Endodermal cell (in vitro differentiated cells): ENCODE results near the gene LCN9. TPM values are rescaled to one million over a fixed set of nuclear protein-coding genes. Genes with fewer than 3 reads are reported as not detected.

ENCODE experiments used
- DNase-seq: peaks from one replicate; pipeline ENCODE4 v3.0.0-alpha.2; 2017
- H3K27ac ChIP-seq: 2 replicates; pipeline ENCODE4 v1.5.1; 2013; ENCODE audit warnings: mild to moderate bottlenecking, low read depth, low read length, moderate library complexity
- H3K27me3 ChIP-seq: 2 replicates; pipeline ENCODE4 v1.6.1; 2013; ENCODE audit warnings: mild to moderate bottlenecking, low read length, moderate library complexity; ENCODE audit not compliant: insufficient read depth, control insufficient read depth, poor library complexity, severe bottlenecking
- H3K36me3 ChIP-seq: 2 replicates; pipeline ENCODE4 v1.7.0; 2013; ENCODE audit warnings: mild to moderate bottlenecking, low read length, moderate library complexity; ENCODE audit not compliant: control insufficient read depth, insufficient read depth
- H3K4me1 ChIP-seq: one replicate; pipeline ENCODE4 v1.7.0; 2013; ENCODE audit warnings: low read length; ENCODE audit not compliant: control insufficient read depth, insufficient read depth
- H3K4me3 ChIP-seq: 2 replicates; pipeline ENCODE4 v1.5.1; 2013; ENCODE audit warnings: mild to moderate bottlenecking, low read length, moderate library complexity
- H3K9ac ChIP-seq: 2 replicates; pipeline ENCODE4 v1.6.1; 2013; ENCODE audit warnings: mild to moderate bottlenecking, low read length, moderate library complexity; ENCODE audit not compliant: poor library complexity, severe bottlenecking; ENCODE audit errors: extremely low read depth
- H3K9me3 ChIP-seq: 2 replicates; pipeline ENCODE4 v1.6.1; 2013; ENCODE audit warnings: mild to moderate bottlenecking, low read length, moderate library complexity; ENCODE audit not compliant: control insufficient read depth
- H3K27ac Mint-ChIP-seq: 2 replicates; pipeline ENCODE4 v1.8.0; 2020; ENCODE audit warnings: mixed read lengths
- H3K27me3 Mint-ChIP-seq: 2 replicates; pipeline ENCODE4 v1.8.0; 2021; ENCODE audit warnings: mild to moderate bottlenecking, mixed read lengths; ENCODE audit not compliant: insufficient read depth
- H3K36me3 Mint-ChIP-seq: 2 replicates; pipeline ENCODE4 v1.8.0; 2020; ENCODE audit warnings: low read depth, mixed read lengths
- H3K4me1 Mint-ChIP-seq: 2 replicates; pipeline ENCODE4 v1.8.0; 2020; ENCODE audit warnings: mixed read lengths
- H3K4me3 Mint-ChIP-seq: 2 replicates; pipeline ENCODE4 v1.8.0; 2020; ENCODE audit warnings: mild to moderate bottlenecking, moderate library complexity, mixed read lengths
- H3K9me3 Mint-ChIP-seq: 2 replicates; pipeline ENCODE4 v1.8.0; 2020; ENCODE audit warnings: mild to moderate bottlenecking, mixed read lengths
- WGBS, 2 experiments: methylation state at CpG; one replicate each; pipeline versions ENCODE4 v1.1.5 to v1.1.7; 2013; ENCODE audit warnings: missing lambda C conversion rate in 2 of 2, mixed read lengths in 1 of 2; ENCODE audit not compliant: insufficient coverage in 1 of 2, insufficient read length in 1 of 2; 5-methylcytosine and 5-hydroxymethylcytosine counted together
- total RNA-seq, 2 donors: library from RNA; stranded (reverse); fragmentation: NEBNext Ultra II Directional in 1 of 2; extraction: Animal tissue kit (Norgen Biotek cat#: 25700) in 1 of 2; gene quantifications; 2 replicates in 1 of 2; 3 replicates in 1 of 2; pipeline ENCODE4 v1.2.1, GENCODE V29; 2021
- TF ChIP-seq, protein P1 (sequence below): fragments of 200-600 bp; sonication (generic); conservative IDR thresholded peaks from 2 replicates; pipeline ENCODE4 v1.5.0; 2021; ENCODE audit warnings: antibody characterized with exemption, mild to moderate bottlenecking

Gene LCN9
- total RNA-seq, 2 donors from 2014 or later: 0.46 to 10.7 TPM

GRCh38 chr9:135701067-135701958, 38.2 kb downstream of the LCN9 start:
- no peak for DNase-seq
- H3K27ac ChIP-seq: no peak overlapping the region
- H3K27ac Mint-ChIP-seq: no peak overlapping the region
- no peaks in the 10 kb centered on the region for H3K9me3 Mint-ChIP-seq
- no peaks in the 10 kb centered on the region for H3K9me3 ChIP-seq
- H3K4me1 Mint-ChIP-seq: no peaks in the 10 kb centered on the region
- TF ChIP-seq, protein P1, sequence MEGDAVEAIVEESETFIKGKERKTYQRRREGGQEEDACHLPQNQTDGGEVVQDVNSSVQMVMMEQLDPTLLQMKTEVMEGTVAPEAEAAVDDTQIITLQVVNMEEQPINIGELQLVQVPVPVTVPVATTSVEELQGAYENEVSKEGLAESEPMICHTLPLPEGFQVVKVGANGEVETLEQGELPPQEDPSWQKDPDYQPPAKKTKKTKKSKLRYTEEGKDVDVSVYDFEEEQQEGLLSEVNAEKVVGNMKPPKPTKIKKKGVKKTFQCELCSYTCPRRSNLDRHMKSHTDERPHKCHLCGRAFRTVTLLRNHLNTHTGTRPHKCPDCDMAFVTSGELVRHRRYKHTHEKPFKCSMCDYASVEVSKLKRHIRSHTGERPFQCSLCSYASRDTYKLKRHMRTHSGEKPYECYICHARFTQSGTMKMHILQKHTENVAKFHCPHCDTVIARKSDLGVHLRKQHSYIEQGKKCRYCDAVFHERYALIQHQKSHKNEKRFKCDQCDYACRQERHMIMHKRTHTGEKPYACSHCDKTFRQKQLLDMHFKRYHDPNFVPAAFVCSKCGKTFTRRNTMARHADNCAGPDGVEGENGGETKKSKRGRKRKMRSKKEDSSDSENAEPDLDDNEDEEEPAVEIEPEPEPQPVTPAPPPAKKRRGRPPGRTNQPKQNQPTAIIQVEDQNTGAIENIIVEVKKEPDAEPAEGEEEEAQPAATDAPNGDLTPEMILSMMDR: no peak
- no peak overlapping the region for H3K4me3 ChIP-seq
- 40 to 44% methylated on average over 27 to 40 of the region's 40 CpGs for WGBS, 2 experiments
- peaks cover 14% of the 10 kb centered on the region for H3K27me3 ChIP-seq
- H3K36me3 ChIP-seq: no peaks in the 10 kb centered on the region
- H3K36me3 Mint-ChIP-seq: no peaks in the 10 kb centered on the region
- peaks cover 10% of the 10 kb centered on the region for H3K27me3 Mint-ChIP-seq
- H3K4me3 Mint-ChIP-seq: no peak overlapping the region
- no peak overlapping the region for H3K9ac ChIP-seq
- H3K4me1 ChIP-seq: no peaks in the 10 kb centered on the region

GRCh38 chr9:135701959-135702721, 39.0 kb downstream of the LCN9 start, which contains the start of gene KCNT1:
KCNT1 (plus strand) TSS chr9:135702185; CDS start chr9:135702259, 74 bp downstream.
- H3K9me3 Mint-ChIP-seq: no peaks in the 10 kb centered on the region
- WGBS, 2 experiments: 2 to 18% methylated on average over 9 to 66 of the region's 66 CpGs
- H3K27me3 Mint-ChIP-seq: peaks cover 10% of the 10 kb centered on the region
- H3K4me3 Mint-ChIP-seq: no peak within 1 kb of the TSS
- TF ChIP-seq, protein P1: peak; percentile 99
- no peaks in the 10 kb centered on the region for H3K4me1 Mint-ChIP-seq
- DNase-seq: peak; percentile 93
- H3K27ac Mint-ChIP-seq: no peak within 1 kb of the TSS
- H3K27ac ChIP-seq: no peak within 1 kb of the TSS
- H3K4me1 ChIP-seq: no peaks in the 10 kb centered on the region
- peaks cover 14% of the 10 kb centered on the region for H3K27me3 ChIP-seq
- no peak within 1 kb of the TSS for H3K9ac ChIP-seq
- no peaks in the 10 kb centered on the region for H3K36me3 Mint-ChIP-seq
- H3K4me3 ChIP-seq: no peak within 1 kb of the TSS
- H3K36me3 ChIP-seq: no peaks in the 10 kb centered on the region
- H3K9me3 ChIP-seq: no peaks in the 10 kb centered on the region

DNA sequence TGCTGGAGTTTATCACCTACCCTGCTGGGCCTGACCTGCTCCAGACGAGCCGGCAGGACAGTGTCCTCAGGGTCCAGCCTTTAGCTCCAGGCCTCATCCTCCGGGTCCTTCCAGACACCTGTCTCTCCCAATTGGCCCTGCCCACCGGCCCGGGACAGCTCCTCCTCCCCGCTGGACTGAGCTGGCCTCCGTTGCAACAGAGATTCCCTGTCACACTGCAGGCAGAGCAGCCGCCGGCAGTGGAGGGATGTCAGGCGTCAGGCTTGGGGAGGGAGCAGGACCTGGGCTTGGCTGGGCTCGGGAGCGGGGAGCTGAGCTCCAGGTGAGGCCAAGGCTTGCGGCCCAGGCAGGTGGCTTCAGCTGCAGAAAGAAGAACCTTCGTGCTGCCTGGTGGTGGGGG, 40.6 kb downstream of the LCN9 start:
- H3K27me3 ChIP-seq: peaks cover 14% of the 10 kb centered on the region
- H3K27ac Mint-ChIP-seq: no peak overlapping the region
- no peaks in the 10 kb centered on the region for H3K36me3 ChIP-seq
- TF ChIP-seq, protein P1: no peak
- no peaks in the 10 kb centered on the region for H3K4me1 Mint-ChIP-seq
- no peak overlapping the region for H3K4me3 ChIP-seq
- no peaks in the 10 kb centered on the region for H3K9me3 Mint-ChIP-seq
- peaks cover 10% of the 10 kb centered on the region for H3K27me3 Mint-ChIP-seq
- H3K9me3 ChIP-seq: no peaks in the 10 kb centered on the region
- WGBS, 2 experiments: 45 to 48% methylated on average over 5 to 14 of the region's 14 CpGs
- no peak overlapping the region for H3K9ac ChIP-seq
- no peaks in the 10 kb centered on the region for H3K36me3 Mint-ChIP-seq
- H3K4me1 ChIP-seq: no peaks in the 10 kb centered on the region
- DNase-seq: peak; percentile 75
- H3K4me3 Mint-ChIP-seq: no peak overlapping the region
- H3K27ac ChIP-seq: no peak overlapping the region
